Right renal pelvis (tissue), 4 donors: ENCODE measurements around the gene PABPN1L. TPM values are rescaled to one million over a fixed set of nuclear protein-coding genes. Genes with fewer than 3 reads are reported as not detected.

Source experiments
- DNase-seq, 4 donors: peaks; one replicate each; pipeline ENCODE4 v3.0.0-alpha.2; 2013; ENCODE audit warnings: low read depth in 4 of 4, low spot score in 3 of 4, missing footprints in 1 of 4
- polyA plus RNA-seq, 4 donors: library from polyadenylated mRNA; unstranded; fragments of 120-200 nt; gene quantifications; one replicate each; pipeline ENCODE4 v1.2.1, GENCODE V29; 2013; ENCODE audit not compliant: insufficient read length in 4 of 4

PABPN1L gene
- polyA plus RNA-seq: under 1 TPM in 1 of 4 donors, not detected in 3; 0.09 TPM

GRCh38 chr16:88866151-88866920 is at the start of gene PABPN1L:
Gene PABPN1L (minus strand): TSS chr16:88866660. CDS start chr16:88866606, 54 bp downstream.
- DNase-seq: no peak

- DNase-seq: no peak
Observed at GRCh38 chr16:88915639-88916327, 49.3 kb upstream of the PABPN1L start.

GRCh38 chr16:88914750-88915368 is 48.4 kb upstream of the PABPN1L start:
- DNase-seq: no peak

GRCh38 chr16:88913870-88914269 is 47.4 kb upstream of the PABPN1L start:
- DNase-seq: no peak

- DNase-seq: no peak
Observed at GRCh38 chr16:88913001-88913612, 46.6 kb upstream of the PABPN1L start.

- no peak for DNase-seq
Observed at GRCh38 chr16:88912556-88912955, 46.1 kb upstream of the PABPN1L start.

- DNase-seq: no peak
Observed at GRCh38 chr16:88911946-88912310, 45.5 kb upstream of the PABPN1L start.

- DNase-seq: no peak
Observed at GRCh38 chr16:88911136-88911945, 44.9 kb upstream of the PABPN1L start.

GRCh38 chr16:88910284-88911135 is 44.0 kb upstream of the PABPN1L start:
- no peak for DNase-seq

- DNase-seq: no peak
Observed at GRCh38 chr16:88909431-88910210, 43.2 kb upstream of the PABPN1L start.

GRCh38 chr16:88908307-88908706 is 41.8 kb upstream of the PABPN1L start:
- no peak for DNase-seq

- no peak for DNase-seq
Observed at GRCh38 chr16:88907768-88908167, 41.3 kb upstream of the PABPN1L start.

GRCh38 chr16:88906535-88907105 is 40.2 kb upstream of the PABPN1L start:
- no peak for DNase-seq

- DNase-seq: no peak
Observed at GRCh38 chr16:88906020-88906419, 39.6 kb upstream of the PABPN1L start.

GRCh38 chr16:88905563-88905962 is 39.1 kb upstream of the PABPN1L start:
- no peak for DNase-seq

GRCh38 chr16:88904676-88905365 is 38.4 kb upstream of the PABPN1L start:
- DNase-seq: no peak

GRCh38 chr16:88903267-88903666 is 36.8 kb upstream of the PABPN1L start:
- no peak for DNase-seq

- no peak for DNase-seq
Observed at GRCh38 chr16:88902744-88903143, 36.3 kb upstream of the PABPN1L start.
